ENCODE results near the gene CERCAM.
"Not testable (repeated sequence)": the region's sequence is repeated elsewhere in the genome, so short reads cannot be mapped to it uniquely, and the experiment has no call there.

Gene CERCAM

DNA sequence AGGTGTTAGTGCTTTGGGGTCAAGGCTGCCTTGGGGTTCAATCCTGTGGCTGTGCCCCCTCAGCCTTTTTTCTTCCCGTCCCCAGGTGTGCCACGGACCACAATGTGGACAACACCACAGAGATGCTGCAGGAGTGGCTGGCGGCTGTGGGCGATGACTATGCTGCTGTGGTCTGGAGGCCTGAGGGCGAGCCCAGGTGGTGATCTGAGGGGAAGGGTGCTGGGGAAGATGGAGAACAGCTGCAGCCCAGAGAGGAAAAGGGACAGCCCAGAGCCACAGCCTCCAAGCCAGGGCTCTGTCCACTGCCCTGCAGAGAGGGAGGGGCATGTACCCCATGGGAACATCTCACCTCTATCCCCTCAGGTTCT, 2.1 kb downstream of the CERCAM start:
- no peak for TF ChIP-seq EZH2 (IDR thresholded peaks at IDR 0.05; ENCODE audit: borderline replicate concordance, low read length)
- TF ChIP-seq, protein P1, sequence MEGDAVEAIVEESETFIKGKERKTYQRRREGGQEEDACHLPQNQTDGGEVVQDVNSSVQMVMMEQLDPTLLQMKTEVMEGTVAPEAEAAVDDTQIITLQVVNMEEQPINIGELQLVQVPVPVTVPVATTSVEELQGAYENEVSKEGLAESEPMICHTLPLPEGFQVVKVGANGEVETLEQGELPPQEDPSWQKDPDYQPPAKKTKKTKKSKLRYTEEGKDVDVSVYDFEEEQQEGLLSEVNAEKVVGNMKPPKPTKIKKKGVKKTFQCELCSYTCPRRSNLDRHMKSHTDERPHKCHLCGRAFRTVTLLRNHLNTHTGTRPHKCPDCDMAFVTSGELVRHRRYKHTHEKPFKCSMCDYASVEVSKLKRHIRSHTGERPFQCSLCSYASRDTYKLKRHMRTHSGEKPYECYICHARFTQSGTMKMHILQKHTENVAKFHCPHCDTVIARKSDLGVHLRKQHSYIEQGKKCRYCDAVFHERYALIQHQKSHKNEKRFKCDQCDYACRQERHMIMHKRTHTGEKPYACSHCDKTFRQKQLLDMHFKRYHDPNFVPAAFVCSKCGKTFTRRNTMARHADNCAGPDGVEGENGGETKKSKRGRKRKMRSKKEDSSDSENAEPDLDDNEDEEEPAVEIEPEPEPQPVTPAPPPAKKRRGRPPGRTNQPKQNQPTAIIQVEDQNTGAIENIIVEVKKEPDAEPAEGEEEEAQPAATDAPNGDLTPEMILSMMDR (IDR thresholded peaks at IDR 0.05; ENCODE audit: low read length) = no peak
- H3K9ac ChIP-seq (ENCODE audit: low read length) = no peak overlapping the region
- H2AFZ ChIP-seq (ENCODE audit: low read length) = no peak overlapping the region
- no peak overlapping the region for H3K4me3 ChIP-seq (ENCODE audit: low read depth, low read length, poor library complexity, severe bottlenecking)
- no peaks in the 10 kb centered on the region for H3K9me3 ChIP-seq (ENCODE audit: low read length)
- no peaks in the 10 kb centered on the region for H3F3A ChIP-seq (ENCODE audit: insufficient read depth, low read length)
- no peaks in the 10 kb centered on the region for H3K9me2 ChIP-seq (ENCODE audit: low read depth, low read length)
- H4K20me1 ChIP-seq (ENCODE audit: insufficient read depth, low read length) = no peaks in the 10 kb centered on the region
- H3K36me3 ChIP-seq (ENCODE audit: insufficient read depth, low read length) = no peaks in the 10 kb centered on the region
- no peaks in the 10 kb centered on the region for H3K79me2 ChIP-seq (ENCODE audit: insufficient read depth, low read length)
- H3K27ac ChIP-seq (ENCODE audit: low read depth, low read length, poor library complexity, severe bottlenecking) = no peak overlapping the region
- peaks cover 7% of the 10 kb centered on the region; the same call in 1 of the 2 replicates for H3K27me3 ChIP-seq (ENCODE audit: insufficient read depth, low read length)
- H3K4me1 ChIP-seq (ENCODE audit: insufficient read depth, low read length, severe bottlenecking) = peaks cover 19% of the 10 kb centered on the region
- no peak overlapping the region for H3K4me2 ChIP-seq (ENCODE audit: low read length)

DNA sequence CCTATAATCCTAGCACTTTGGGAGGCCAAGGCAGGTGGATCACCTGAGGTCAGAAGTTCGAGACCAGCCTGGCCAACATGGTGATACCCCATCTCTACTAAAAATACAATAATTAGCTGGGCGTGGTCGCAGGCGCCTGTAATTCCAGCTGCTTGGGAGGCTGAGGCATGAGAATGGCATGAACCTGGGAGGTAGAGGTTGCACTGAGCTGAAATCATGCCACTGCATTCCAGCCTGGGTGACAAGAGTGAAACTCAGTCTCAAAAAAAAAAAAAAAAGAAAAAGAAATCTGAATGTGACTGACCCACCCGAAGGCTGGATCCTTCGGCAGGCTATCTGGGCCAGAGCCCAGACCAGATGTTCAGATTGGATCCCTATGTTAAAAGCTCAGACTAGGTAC, 2.7 kb downstream of the CERCAM start:
- H3K36me3 ChIP-seq (ENCODE audit: insufficient read depth, low read length); H3K4me2 ChIP-seq (ENCODE audit: low read length); H4K20me1 ChIP-seq (ENCODE audit: insufficient read depth, low read length): not testable (repeated sequence)

DNA sequence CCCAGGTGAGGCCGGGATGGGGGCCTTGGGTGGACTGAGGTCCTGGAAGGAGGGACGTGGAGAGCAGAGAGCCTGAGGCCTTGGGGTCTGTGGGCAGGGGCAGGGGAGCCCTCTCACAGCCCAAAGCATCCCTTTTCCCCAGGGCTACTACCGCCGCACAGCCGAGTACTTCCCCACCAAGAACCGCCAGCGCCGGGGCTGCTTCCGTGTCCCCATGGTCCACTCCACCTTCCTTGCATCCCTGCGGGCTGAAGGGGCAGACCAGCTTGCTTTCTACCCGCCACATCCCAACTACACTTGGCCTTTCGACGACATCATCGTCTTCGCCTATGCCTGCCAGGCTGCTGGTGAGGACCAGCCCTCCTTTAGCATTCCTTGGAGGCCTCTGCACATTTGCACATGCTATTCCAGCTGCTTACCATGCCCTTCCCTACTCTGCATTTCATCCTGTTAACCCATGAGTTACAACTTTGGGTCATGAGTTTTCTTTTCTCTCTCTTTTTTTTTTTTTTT, 3.7 kb downstream of the CERCAM start:
- Histone ChIP-seq H3K27me3 (ENCODE audit: insufficient read depth, low read length) (peaks cover 11% of the 10 kb centered on the region; the same call in 1 of the 2 replicates), H3K27ac (ENCODE audit: low read depth, low read length, poor library complexity, severe bottlenecking) (no peak overlapping the region), H3K79me2 (ENCODE audit: insufficient read depth, low read length) (no peaks in the 10 kb centered on the region), H3K4me3 (ENCODE audit: low read depth, low read length, poor library complexity, severe bottlenecking) (no peak overlapping the region), H3K9me2 (ENCODE audit: low read depth, low read length) (no peaks in the 10 kb centered on the region), H3K9ac (ENCODE audit: low read length) (no peak overlapping the region), H3K9me3 (ENCODE audit: low read length) (no peaks in the 10 kb centered on the region), H3K36me3 (ENCODE audit: insufficient read depth, low read length) (no peaks in the 10 kb centered on the region), H3K4me2 (ENCODE audit: low read length) (no peak overlapping the region), H2AFZ (ENCODE audit: low read length) (no peak overlapping the region), H3K4me1 (ENCODE audit: insufficient read depth, low read length, severe bottlenecking) (peaks cover 17% of the 10 kb centered on the region), H3F3A (ENCODE audit: insufficient read depth, low read length) (no peaks in the 10 kb centered on the region), H4K20me1 (ENCODE audit: insufficient read depth, low read length) (no peaks in the 10 kb centered on the region)
- TF ChIP-seq, protein P1 (IDR thresholded peaks at IDR 0.05; ENCODE audit: low read length) = no peak
- no peak for TF ChIP-seq EZH2 (IDR thresholded peaks at IDR 0.05; ENCODE audit: borderline replicate concordance, low read length)

More for the DNA sequence above, 2.7 kb downstream of the CERCAM start:
- not testable (repeated sequence) for H3K9me2 ChIP-seq (ENCODE audit: low read depth, low read length); H2AFZ ChIP-seq (ENCODE audit: low read length); H3K9ac ChIP-seq (ENCODE audit: low read length); H3K4me3 ChIP-seq (ENCODE audit: low read depth, low read length, poor library complexity, severe bottlenecking); H3K27me3 ChIP-seq (ENCODE audit: insufficient read depth, low read length); H3K27ac ChIP-seq (ENCODE audit: low read depth, low read length, poor library complexity, severe bottlenecking); H3F3A ChIP-seq (ENCODE audit: insufficient read depth, low read length); H3K9me3 ChIP-seq (ENCODE audit: low read length); H3K79me2 ChIP-seq (ENCODE audit: insufficient read depth, low read length)
- peaks cover 19% of the 10 kb centered on the region for H3K4me1 ChIP-seq (ENCODE audit: insufficient read depth, low read length, severe bottlenecking)
